OCI-LY3 (cell line): ENCODE results near the gene IKZF4.

Experiments used
- CTCF ChIP-seq: fragments of 200-600, 300-600 bp; sonication (generic); IDR thresholded peaks from 2 replicates; pipeline ENCODE4 v1.5.1; 2014; ENCODE audit warnings: antibody characterized with exemption, low read length, low read depth
- EZH2phosphoT487 ChIP-seq: fragments of 200-600 bp; shearing (Covaris generic); IDR thresholded peaks from 2 replicates; pipeline ENCODE4 v1.6.1; 2018; ENCODE audit warnings: antibody characterized with exemption, mixed run types, low read depth

DNA sequence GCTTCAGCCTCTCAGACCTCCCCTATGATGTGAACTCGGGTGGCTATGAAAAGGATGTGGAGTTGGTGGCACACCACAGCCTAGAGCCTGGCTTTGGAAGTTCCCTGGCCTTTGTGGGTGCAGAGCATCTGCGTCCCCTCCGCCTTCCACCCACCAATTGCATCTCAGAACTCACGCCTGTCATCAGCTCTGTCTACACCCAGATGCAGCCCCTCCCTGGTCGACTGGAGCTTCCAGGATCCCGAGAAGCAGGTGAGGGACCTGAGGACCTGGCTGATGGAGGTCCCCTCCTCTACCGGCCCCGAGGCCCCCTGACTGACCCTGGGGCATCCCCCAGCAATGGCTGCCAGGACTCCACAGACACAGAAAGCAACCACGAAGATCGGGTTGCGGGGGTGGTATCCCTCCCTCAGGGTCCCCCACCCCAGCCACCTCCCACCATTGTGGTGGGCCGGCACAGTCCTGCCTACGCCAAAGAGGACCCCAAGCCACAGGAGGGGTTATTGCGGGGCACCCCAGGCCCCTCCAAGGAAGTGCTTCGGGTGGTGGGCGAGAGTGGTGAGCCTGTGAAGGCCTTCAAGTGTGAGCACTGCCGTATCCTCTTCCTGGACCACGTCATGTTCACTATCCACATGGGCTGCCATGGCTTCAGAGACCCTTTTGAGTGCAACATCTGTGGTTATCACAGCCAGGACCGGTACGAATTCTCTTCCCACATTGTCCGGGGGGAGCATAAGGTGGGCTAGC, 13.9 kb downstream of the IKZF4 start:
- TF ChIP-seq CTCF, result no peak
- TF ChIP-seq EZH2phosphoT487, result no peak
